HG03439 (cell line): Measurements from ENCODE around the gene SND1.

Experiments
- ATAC-seq: cut with Tn5 transposase; IDR thresholded peaks from one replicate; pipeline ENCODE4 v1.9.1; 2021; ENCODE audit warnings: mild to moderate bottlenecking, moderate library complexity; ENCODE audit not compliant: unreplicated experiment

Gene SND1

GRCh38 chr7:128008744-128009143 lies 356.8 kb downstream of the SND1 start:
- ATAC-seq, result no peak

DNA sequence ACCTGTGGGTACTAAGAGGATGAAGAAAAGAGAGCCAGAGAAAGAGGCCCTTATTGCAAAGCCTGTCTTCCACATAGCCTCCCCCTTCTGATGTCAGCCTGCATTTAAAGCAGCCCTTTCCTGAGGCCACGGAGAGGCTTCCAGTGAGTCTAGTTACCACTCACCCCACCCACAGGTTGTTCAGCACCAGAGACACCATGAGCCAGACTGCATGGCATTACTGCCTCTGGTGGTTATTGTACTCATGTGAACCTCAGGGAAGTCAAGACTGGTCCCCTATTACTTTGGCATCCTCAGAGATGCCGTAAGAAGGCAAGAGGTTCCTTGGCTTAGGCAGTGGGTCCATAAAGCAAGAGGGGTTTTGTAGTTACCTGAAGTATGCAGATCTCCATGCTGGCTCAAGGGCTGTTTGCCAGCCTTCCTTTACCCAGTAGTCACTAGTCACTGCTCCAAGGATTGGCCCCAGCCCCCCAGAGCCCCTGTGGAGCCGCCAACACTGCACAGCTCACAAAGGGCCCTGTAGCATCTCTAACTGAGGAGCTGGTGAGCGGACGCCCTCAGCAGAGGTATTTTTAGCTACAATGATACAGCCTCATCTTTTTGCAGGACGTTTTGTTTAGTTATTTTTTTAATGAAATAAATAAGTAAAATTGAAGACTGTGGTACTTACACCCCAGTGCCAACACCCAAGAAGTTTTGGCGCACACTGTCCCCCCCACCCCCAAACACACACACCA lies 358.6 kb downstream of the SND1 start:
- ATAC-seq, result no peak

- ATAC-seq, result no peak
Measured at GRCh38 chr7:128011131-128011661, 359.2 kb downstream of the SND1 start.

DNA sequence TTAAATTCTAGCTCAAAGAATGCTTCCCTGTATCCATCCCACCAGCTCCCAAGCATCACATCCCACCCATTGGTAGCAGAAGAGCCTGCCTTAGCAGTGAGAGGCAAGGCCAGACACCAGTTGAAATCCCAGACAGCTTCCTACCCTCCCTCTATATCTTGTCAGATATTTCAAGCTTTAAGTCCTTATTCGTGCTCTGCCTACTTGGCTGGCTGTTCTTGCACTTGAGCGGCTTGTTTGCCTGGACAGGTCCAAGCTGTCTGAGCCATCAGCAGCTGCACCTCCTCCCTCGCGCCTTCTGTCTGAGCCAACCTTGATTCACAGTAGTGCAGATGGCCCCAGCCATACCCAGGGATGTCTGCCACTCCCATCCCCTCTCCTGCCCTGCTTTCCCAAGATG lies 362.8 kb downstream of the SND1 start:
- no peak for ATAC-seq

DNA sequence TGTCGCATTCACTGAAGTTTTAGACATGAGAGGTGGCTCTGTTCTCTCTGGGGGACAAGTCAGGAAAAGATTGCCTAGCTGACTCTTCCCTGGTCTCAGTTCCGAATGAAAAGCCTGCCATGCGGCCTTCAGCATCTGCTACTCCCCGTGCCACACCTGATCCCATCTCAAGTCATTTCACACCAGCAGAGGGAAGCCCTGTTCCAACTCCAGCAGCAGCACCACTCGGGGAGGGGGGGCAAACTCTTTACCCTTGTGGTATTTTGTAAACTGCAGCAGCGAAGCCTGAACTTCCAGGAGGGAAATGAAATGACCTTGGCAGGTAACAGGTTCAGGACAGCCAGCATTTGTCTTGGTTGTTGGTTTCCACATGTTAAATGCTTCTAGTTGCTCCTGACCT lies 365.5 kb downstream of the SND1 start:
- no peak for ATAC-seq

DNA sequence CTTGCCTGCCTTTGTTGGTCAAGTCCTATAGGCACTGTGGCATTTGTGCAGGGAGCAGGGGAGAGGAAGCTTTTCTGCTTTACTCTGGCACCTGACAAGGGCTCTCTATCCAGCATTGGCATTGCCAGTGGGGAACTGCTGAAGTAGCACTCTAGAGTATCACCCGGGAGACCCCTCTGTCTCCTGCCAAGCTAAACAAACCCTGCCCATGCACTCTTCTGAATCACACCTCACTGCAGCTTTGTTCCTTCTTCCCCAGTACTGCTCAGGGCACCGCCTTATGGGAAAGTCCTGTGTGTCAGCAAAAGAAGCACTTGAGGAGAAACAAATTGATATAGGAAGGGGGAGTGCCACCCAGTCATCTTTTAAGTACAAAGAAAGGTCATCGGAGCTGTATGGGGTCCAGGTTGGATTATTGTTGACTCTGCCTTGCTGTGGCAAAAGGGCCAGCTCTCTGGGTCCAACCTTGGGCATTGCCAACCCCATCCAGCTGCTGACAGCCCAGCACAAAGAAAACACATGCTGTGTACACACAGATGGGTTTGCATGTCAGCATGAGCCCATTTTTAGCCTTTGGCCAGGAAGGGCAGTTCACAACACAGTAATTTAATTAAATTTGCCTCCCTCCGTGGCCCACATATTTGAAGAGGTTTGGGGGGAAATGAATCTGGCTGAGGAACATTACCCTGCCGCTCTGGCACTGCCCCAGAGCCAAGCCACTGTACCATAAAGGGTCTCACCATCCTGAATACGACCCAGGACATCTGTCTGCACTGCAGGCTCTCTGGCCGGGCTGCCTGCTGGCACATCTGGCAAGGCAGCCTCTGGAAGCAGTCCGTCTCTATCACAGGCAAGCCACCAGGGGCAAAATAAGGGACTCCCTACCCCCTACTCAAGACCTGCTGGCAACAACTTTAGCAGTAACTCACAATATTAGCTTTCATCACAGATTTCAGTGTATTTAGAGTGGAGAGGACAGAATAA lies 366.2 kb downstream of the SND1 start:
- ATAC-seq, result no peak

DNA sequence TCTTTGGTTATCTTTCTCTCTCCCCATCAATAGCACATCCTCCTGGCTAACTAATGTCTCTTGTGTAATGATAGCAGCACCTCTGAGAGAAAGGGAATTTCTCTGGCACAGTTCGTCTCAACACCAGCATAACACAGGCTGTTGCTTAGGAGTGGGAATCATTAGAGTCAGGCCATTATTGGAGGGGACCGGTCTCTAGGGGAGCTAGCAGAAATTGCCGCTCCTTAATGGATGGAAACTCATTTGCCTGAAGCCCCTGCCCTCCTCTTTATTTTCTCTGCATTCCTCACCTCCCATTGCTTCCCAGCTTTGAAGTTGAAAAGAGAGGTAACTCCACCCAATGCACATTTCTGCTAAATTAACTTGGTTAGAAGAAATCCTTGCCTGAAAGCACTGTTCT lies 367.3 kb downstream of the SND1 start:
- no peak for ATAC-seq

GRCh38 chr7:128020159-128020558 lies 368.2 kb downstream of the SND1 start:
- no peak for ATAC-seq

DNA sequence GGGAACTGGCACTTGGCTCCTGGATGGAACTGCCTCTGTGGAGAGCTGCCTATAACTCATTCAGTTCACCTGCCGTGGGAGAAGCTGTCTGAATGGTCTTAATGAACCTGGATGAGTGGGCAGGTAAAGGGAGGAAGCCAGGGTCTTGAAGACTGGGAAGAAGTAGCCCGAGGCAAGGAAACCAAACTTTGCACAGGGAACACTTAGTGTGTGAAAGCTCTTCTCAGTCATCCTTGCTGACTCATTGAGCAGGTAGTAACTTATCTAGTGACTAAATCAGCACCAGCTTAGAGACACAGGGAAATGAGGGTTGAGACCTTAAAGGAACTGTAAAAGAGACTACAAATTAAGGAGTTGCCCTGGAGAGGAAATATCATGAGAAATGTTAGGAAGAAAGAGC lies 369.4 kb downstream of the SND1 start:
- ATAC-seq, result no peak

DNA sequence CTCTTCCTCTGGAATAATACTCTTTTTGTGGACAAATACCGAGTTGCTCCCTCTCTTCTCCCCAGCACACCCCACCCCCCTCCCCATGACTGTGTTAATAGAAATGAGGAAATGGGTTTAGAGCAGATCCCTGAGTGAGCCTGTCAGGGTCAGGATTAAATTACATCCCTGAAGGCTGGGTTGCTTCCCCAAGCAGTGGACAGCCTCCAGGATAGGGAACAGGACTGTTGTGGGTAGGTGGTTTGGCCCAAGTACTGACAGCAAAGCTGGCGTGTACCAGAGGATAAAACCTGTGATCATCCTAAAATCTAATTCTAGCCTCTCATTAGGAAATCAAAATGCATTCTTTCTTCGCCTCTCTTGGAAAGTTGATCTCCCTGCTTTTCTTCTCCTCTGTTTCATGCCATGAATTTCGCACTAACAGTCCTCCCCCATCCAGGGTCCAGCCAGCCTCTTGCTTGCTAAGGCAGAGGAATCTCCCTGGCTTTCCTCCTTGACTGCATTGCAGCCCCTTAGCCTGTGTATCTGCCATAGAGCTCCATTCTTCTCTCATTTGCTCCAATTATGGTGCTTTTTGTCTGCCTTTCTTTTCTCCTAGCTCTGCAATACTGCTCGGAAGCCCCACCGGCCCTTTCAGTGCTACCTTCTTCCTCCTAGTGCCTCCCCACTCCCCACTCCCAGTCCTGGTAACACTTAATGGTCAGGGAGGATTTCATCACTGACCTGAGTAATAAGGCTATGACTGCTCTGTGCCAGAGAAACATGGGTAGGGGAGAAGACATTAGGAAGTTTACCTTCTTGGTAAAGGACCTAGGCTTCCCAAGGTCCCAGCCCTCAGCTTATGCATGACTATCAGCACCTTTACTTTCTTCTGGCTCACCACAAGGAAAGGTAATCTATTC lies 370.9 kb downstream of the SND1 start:
- ATAC-seq, result no peak

- no peak for ATAC-seq
Measured at GRCh38 chr7:128024151-128024550, 372.2 kb downstream of the SND1 start.

- ATAC-seq, result no peak
Measured at GRCh38 chr7:128025380-128025779, 373.4 kb downstream of the SND1 start.

- ATAC-seq, result no peak
Measured at GRCh38 chr7:128025819-128026218, 373.8 kb downstream of the SND1 start.

DNA sequence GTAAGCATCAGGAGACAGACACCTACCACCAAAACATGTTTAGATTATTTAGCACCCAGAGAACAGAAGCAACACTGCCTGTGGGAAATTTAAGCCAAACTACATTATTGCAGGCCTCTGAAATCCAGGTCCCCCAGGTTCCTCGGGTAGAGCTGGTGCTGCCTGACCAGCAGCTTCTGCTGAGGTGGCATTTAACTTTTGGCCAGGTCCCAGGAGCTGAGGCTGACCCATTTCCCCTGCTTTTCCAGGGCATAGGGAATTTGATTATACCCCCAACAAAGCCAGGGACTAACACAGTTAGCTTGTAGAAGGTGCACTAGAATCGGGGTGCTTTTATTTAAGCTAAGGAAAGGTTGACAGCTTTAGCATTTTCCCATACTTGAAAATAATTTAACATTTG lies 374.6 kb downstream of the SND1 start:
- ATAC-seq, result no peak

GRCh38 chr7:128027485-128027980 lies 375.5 kb downstream of the SND1 start:
- no peak for ATAC-seq

DNA sequence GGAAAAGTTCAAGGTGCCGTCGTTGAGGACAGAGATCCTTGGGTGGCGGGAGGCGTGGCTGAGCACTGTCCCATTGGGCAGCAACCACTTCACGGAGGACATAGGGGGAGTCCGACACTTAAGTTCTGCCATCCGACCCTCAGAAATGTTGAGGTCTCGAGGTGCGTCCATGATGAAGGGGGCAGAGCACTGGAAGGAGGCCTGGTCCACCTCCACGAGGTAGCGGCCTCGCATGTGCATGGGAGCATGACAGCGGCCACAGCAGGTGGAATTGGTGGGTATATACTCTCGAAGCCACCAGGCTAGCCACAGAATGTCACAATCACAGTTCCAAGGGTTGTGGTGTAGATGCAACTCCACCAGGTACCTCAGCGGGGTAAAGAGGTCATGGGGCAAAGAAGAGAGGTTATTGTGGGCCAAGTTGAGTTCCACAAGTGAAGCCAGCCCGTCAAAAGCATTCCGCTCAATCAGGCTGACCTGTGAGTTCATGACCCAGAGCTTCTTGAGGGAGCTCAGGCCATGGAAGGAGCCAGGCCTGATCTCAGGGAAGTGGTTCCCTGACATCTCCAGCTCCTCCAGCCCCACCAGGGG lies 377.5 kb downstream of the SND1 start:
- ATAC-seq, result no peak

GRCh38 chr7:128030263-128030653 lies 378.3 kb downstream of the SND1 start:
- no peak for ATAC-seq

DNA sequence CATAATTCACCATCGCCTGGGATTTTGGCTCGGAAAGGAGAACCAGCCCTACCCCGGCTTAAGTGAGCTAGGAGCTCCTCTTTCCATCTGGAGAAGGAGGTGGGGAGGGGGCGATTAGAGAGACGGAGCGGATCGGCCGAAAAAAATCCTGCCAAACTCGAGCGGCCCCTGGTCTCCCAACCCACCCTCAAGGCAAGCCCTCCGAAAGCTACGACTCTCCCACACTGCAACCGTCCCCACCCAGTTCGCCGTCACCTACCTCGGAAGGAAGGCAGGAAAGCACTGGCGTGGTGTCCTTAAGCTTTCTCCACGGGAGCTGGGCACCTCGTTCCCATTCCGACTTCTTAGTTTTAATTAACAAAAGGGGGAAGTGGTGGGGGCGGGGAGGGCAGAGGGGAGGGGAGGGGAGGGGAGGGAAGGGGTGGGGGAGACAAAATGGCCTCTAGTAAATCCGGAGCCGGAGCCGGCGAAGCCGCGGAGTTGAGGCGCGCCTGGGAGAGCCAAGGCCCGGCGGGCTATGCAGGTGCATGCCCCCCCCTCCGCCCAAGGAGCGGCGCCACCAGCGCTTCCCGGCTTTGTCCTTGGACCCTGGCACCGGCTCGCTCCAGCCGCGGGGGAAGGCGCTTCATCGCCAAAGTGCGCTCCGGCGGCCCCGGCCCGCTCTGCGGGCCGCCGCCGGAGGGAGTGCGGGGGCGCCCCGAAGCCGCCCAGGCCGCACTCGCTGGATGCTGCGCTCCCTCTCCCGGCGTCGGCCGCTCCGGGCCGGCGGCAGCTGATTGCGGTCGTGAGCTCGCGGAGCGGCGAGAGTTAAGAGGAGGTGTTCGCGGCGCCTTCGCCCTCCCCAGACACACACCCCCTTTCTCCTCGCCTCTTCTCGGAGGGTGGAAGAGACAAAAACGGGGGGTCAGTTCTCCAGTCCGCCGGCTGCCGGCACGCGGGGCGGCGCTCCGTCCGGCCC lies 378.9 kb downstream of the SND1 start, which contains the start of gene LRRC4:
Gene LRRC4, minus strand, starts transcription at position 784 of the 958 bp plus-strand sequence. CDS start 797 bp downstream, outside the sequence.
- ATAC-seq, result peak; percentile 30
